Lower leg skin (tissue), 4 donors: ENCODE results near the gene KIAA2012. TPM values are rescaled to one million over a fixed set of nuclear protein-coding genes. Genes with fewer than 3 reads are reported as not detected.

Experiments
- DNase-seq, 2 donors: peaks; one replicate each; pipeline ENCODE4 v3.0.0-alpha.2; 2019; ENCODE audit warnings: low spot score in 2 of 2
- H3K4me3 ChIP-seq: fragments of 200-600 bp; sonication (generic); 2 replicates; pipeline ENCODE4 v1.5.1; 2017; ENCODE audit warnings: mild to moderate bottlenecking, low read depth; ENCODE audit not compliant: poor library complexity, severe bottlenecking
- POLR2A ChIP-seq, 2 donors: fragments of 450-650 bp; IDR thresholded peaks; one replicate each; pipeline ENCODE4 v1.6.1; 2016 to 2017; ENCODE audit warnings: antibody characterized with exemption in 2 of 2, mild to moderate bottlenecking in 1 of 2, moderate library complexity in 1 of 2
- WGBS, 2 donors: methylation state at CpG; one replicate each; pipeline ENCODE4 v1.1.5; 2018; 5-methylcytosine and 5-hydroxymethylcytosine counted together
- intact Hi-C: fragments of 100-400 bp; cut with DNase I; formaldehyde crosslinking; loops from one replicate; pipeline ENCODE4 v1.15.0; 2023; ENCODE audit warnings: low total_unique reads
- total RNA-seq, 4 donors: library from RNA; depleted of rRNA; stranded (reverse); fragments of >200 nt; gene quantifications; one replicate each; pipeline ENCODE4 v1.1.0, GENCODE V29; 2016
- TF ChIP-seq, protein P1 (sequence below), 3 donors: fragments of 450-650 bp; IDR thresholded peaks; one replicate each; pipeline ENCODE4 v1.5.1; 2016; ENCODE audit warnings: antibody characterized with exemption in 3 of 3, mild to moderate bottlenecking in 3 of 3, moderate library complexity in 2 of 3

Gene KIAA2012
- total RNA-seq, 4 donors from 2014 or later = not detected

DNA sequence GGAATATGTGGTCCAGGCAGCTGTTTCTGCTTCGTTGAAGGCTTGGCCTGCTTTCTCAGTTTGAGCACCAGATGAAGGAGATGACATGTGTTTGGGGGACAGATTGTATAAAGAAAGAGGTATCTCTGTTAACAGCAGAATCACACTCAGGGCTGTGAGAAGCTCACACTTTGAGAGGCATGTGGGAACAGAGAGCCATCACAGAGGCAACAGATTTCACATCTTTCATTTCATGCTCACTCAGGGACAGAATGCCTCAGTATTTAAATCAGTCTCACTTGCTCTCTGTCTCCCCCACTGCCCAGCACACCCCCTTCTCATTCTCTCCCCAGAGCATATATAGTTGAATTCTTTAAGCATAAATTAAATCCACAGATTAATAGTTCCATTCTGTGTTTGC, 37.4 kb downstream of the KIAA2012 start:
- intact Hi-C loops = no loop called here
- WGBS, 2 donors = 58 to 81% methylated on average over 1 of the region's 1 CpG
- no peak for DNase-seq
- TF ChIP-seq POLR2A (IDR thresholded peaks at IDR 0.05) = no peak
- TF ChIP-seq, protein P1, sequence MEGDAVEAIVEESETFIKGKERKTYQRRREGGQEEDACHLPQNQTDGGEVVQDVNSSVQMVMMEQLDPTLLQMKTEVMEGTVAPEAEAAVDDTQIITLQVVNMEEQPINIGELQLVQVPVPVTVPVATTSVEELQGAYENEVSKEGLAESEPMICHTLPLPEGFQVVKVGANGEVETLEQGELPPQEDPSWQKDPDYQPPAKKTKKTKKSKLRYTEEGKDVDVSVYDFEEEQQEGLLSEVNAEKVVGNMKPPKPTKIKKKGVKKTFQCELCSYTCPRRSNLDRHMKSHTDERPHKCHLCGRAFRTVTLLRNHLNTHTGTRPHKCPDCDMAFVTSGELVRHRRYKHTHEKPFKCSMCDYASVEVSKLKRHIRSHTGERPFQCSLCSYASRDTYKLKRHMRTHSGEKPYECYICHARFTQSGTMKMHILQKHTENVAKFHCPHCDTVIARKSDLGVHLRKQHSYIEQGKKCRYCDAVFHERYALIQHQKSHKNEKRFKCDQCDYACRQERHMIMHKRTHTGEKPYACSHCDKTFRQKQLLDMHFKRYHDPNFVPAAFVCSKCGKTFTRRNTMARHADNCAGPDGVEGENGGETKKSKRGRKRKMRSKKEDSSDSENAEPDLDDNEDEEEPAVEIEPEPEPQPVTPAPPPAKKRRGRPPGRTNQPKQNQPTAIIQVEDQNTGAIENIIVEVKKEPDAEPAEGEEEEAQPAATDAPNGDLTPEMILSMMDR (IDR thresholded peaks at IDR 0.05) = no peak
- H3K4me3 ChIP-seq = no peak overlapping the region

GRCh38 chr2:202112041-202112440, 39.0 kb downstream of the KIAA2012 start:
- DNase-seq = no peak
- WGBS, 2 donors = 94 to 96% methylated on average over 7 of the region's 7 CpGs
- TF ChIP-seq, protein P1 (IDR thresholded peaks at IDR 0.05) = no peak
- TF ChIP-seq POLR2A (IDR thresholded peaks at IDR 0.05) = no peak
- no peak overlapping the region for H3K4me3 ChIP-seq
- intact Hi-C loops = no loop called here

DNA sequence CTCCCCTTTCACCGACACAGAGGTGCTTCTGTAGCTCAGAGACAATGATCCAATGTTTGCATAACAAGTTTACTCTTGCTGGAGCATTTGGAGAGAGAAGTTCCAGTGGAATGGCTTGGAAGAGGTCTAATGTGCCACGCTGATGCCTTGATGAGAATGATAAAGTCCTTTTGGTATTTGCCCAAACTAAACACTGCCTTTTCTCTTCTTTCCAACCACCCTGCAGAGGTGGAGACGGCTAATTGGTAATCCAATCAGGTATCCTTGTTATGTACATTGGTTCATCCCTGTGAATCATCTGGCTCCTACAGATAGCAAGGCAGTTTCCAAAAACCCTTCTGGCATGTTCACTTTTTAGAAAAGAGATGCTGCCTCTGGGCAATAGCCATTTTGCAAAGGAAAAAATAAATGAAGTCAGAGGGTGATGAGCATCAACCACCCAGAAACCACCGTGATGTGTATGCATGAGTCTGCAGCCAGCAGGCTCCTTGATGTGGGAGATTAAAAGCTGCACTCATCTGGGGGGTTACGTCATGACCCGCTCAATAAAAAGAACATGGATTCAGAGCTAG, 40.6 kb downstream of the KIAA2012 start:
- intact Hi-C loops = no loop called here
- no peak for TF ChIP-seq POLR2A (IDR thresholded peaks at IDR 0.05)
- no peak for DNase-seq
- 40 to 50% methylated on average over 6 of the region's 6 CpGs for WGBS, 2 donors
- H3K4me3 ChIP-seq = no peak overlapping the region

DNA sequence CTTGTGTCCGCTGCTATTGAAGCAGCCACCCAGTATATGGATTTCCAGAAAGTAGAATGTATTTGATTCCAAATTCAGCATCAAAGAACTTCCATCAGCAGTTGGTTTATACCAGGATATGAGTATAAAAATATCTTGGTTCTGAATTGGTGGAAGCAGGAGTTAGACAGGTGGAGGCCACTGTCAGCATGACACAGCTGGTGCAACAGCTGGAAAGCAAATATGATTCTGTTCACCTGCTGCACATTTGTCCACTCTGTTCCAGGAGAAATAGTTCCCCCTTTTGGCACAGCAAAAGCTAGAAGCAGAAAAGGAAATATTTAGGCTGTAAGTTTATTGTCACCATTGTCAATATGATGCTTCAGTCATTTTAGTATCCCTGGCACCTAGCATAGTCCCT, 41.2 kb downstream of the KIAA2012 start:
- intact Hi-C loops = no loop called here
- H3K4me3 ChIP-seq = no peak overlapping the region
- no peak for DNase-seq
- 80 to 92% methylated on average over 1 of the region's 1 CpG for WGBS, 2 donors
- no peak for TF ChIP-seq POLR2A (IDR thresholded peaks at IDR 0.05)
- TF ChIP-seq, protein P1 (IDR thresholded peaks at IDR 0.05) = no peak

DNA sequence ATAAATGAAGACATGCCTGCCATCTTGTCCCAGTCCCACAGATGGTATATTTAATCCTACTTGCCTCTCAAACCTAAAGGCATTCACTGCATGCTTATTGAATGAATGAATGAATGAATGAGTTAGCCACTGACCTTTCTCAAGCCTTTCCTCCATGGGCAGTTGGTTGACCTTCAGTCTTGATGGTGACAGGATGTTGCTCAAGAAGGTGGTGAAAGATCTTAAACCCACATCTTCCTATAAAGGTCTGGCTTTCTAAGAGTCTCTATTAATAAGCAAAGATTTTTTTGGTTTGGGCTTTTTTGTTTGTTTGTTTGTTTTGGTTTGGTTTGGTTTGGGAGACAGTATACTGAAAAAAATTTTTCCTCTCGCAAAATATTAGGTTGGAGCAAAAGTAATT, 41.7 kb downstream of the KIAA2012 start:
- intact Hi-C loops = no loop called here
- H3K4me3 ChIP-seq = no peak overlapping the region
- 80 to 82% methylated on average over 1 of the region's 1 CpG for WGBS, 2 donors
- no peak for DNase-seq
- no peak for TF ChIP-seq POLR2A (IDR thresholded peaks at IDR 0.05)
- TF ChIP-seq, protein P1 (IDR thresholded peaks at IDR 0.05) = no peak

DNA sequence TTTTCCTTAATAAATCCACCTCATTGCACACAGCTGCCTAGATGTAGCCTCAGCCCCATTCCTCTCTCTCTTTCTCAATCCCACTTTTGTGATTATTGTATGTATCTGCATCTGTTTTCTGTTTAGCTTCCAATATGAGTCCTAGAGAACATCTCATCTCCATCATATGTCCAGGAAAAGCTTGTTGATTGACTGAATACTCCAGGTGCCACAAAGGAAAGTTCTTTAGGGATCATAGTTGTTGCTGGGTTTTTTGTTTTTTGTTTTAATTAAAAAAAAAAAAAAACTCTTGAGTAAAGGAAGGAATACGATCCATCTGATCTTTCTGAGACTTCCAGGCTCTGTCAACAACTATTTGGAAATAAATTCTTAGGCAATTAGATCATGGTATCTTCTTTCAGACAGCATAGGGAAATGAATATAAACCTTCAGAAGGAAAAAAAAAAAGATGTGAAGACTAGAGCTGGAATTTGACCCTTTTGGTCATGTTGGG, 42.5 kb downstream of the KIAA2012 start:
- no peak for DNase-seq
- no peak for TF ChIP-seq POLR2A (IDR thresholded peaks at IDR 0.05)
- TF ChIP-seq, protein P1 (IDR thresholded peaks at IDR 0.05) = no peak
- 20 to 43% methylated on average over 1 of the region's 1 CpG for WGBS, 2 donors
- intact Hi-C loops = no loop called here
- no peak overlapping the region for H3K4me3 ChIP-seq
